Gastrocnemius medialis (tissue), 4 donors: ENCODE data around the gene HSBP1L1. TPM values are rescaled to one million over a fixed set of nuclear protein-coding genes. Genes with fewer than 3 reads are reported as not detected.

Experiments
- ATAC-seq, 2 donors: fragments of 150-250 bp; one replicate each; pipeline ENCODE4 v1.9.1; 2016
- DNase-seq, 2 donors: peaks; one replicate each; pipeline ENCODE4 v3.0.0-alpha.2; 2019
- H3K27ac ChIP-seq, 4 donors: fragments of 200-600 bp; sonication (generic); 1 replicate in 1 of 4; 2 replicates in 3 of 4; pipeline ENCODE4 v1.5.1; 2016 to 2018; ENCODE audit warnings: mild to moderate bottlenecking in 2 of 4, moderate library complexity in 1 of 4
- H3K27me3 ChIP-seq, 3 donors: fragments of 200-600 bp; sonication (generic) in 2 of 3; 1 replicate in 1 of 3; 2 replicates in 2 of 3; pipeline versions ENCODE4 v1.5.1 to v1.6.0; 2016 to 2019; ENCODE audit warnings: mild to moderate bottlenecking in 1 of 3, moderate library complexity in 1 of 3
- H3K36me3 ChIP-seq, 2 donors: fragments of 200-600 bp; sonication (generic) in 1 of 2; one replicate each; pipeline ENCODE4 v1.5.1; 2017 to 2018
- H3K4me1 ChIP-seq, 2 donors: fragments of 200-600 bp; sonication (generic) in 1 of 2; one replicate each; pipeline ENCODE4 v1.5.1; 2016 to 2017; ENCODE audit warnings: mild to moderate bottlenecking in 2 of 2
- H3K4me3 ChIP-seq, 4 donors: fragments of 200-600 bp; sonication (generic) in 3 of 4; 1 replicate in 1 of 4; 2 replicates in 3 of 4; pipeline ENCODE4 v1.5.1; 2016 to 2019; ENCODE audit warnings: mild to moderate bottlenecking in 2 of 4
- H3K9me3 ChIP-seq, 3 donors: fragments of 200-600 bp; sonication (generic) in 2 of 3; 1 replicate in 1 of 3; 2 replicates in 2 of 3; pipeline ENCODE4 v1.5.1; 2016 to 2019
- CTCF ChIP-seq, 5 experiments: fragments of 450-650 bp in 3 of 5; fragments of 200-600 bp in 2 of 5; sonication (generic) in 2 of 5; IDR thresholded peaks in 4 of 5; conservative IDR thresholded peaks in 1 of 5; 1 replicate in 4 of 5; 2 replicates in 1 of 5; pipeline ENCODE4 v1.5.1; 2016 to 2019; ENCODE audit warnings: antibody characterized with exemption in 5 of 5, mild to moderate bottlenecking in 3 of 5, moderate library complexity in 3 of 5
- POLR2A ChIP-seq, 2 donors: fragments of 450-650 bp; IDR thresholded peaks; one replicate each; pipeline ENCODE4 v1.6.1; 2017; ENCODE audit warnings: antibody characterized with exemption in 2 of 2, mild to moderate bottlenecking in 2 of 2, moderate library complexity in 2 of 2
- in situ Hi-C, 4 donors: fragments of 200-750 bp; cut with MboI; loops; one replicate each; pipeline versions ENCODE4 v1.15.0 to v1.8.0; 2017; ENCODE audit warnings: low sequenced_read_pairs in 4 of 4
- intact Hi-C: fragments of 100-400 bp; cut with DNase I; formaldehyde crosslinking; loops from one replicate; pipeline ENCODE4 v1.15.1; 2023; ENCODE audit warnings: low total_unique reads
- total RNA-seq, 4 donors: library from RNA; depleted of rRNA; stranded (reverse); fragments of >200 nt; gene quantifications; one replicate each; pipeline versions ENCODE4 v1.1.0 to v1.2.3, GENCODE V29; 2016

HSBP1L1 gene
- total RNA-seq, 4 donors from 2014 or later: 0.94 to 13.4 (median 6.9) TPM

DNA sequence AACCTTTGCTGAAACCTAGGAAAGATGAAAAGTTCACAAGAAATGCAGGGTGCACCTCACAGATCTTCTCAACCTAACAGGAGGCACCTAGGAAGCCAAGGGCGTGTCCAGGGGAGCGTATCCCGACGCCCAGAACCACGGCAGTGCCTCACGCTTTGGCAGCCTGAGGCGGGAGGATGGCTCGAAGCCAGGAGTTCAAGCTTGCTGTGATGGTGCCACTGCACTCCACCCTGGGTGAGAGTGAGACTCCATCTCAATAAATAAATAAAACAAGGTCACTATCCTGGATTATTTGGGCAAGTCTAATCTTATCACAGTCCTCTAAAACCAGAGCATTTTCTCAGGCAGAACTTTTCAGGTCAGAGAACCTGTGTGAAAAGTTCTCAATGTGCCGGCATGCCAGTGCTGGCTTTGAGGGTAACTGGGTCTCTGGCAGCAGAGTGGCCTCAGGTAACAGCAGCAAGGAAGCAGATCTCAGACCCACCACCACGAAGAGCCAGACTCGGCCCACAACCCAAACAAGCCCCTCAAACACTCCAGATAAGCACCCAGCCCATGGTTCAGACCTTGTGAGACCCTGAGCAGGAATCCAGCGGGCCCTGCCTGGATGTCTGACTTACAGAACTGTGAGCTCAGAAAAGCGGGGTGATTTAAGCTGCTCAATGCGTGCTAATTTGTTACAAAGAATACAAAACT, 11.7 kb downstream of the HSBP1L1 start:
- intact Hi-C loops (no loop called here), in situ Hi-C loops (no loop called here)
- DNase-seq: no peak
- Histone ChIP-seq H3K27me3 (no peaks in the 10 kb centered on the region), H3K27ac (no peak overlapping the region), H3K36me3 (peaks cover 0 to 29% of the 10 kb centered on the region in 2 donors), H3K4me1 (peaks cover 5 to 10% of the 10 kb centered on the region in 2 donors), H3K9me3 (no peaks in the 10 kb centered on the region), H3K4me3 (no peak overlapping the region)
- no peak for ATAC-seq
- TF ChIP-seq POLR2A (IDR thresholded peaks at IDR 0.05) (no peak), CTCF (IDR thresholded peaks at IDR 0.05 in 4 of 5, conservative IDR thresholded peaks at IDR 0.05 in 1 of 5) (no peak)

GRCh38 chr18:79979843-79980242, 15.4 kb downstream of the HSBP1L1 start:
- no peak for DNase-seq
- no peak overlapping the region for H3K27ac ChIP-seq
- TF ChIP-seq CTCF (IDR thresholded peaks at IDR 0.05 in 4 of 5, conservative IDR thresholded peaks at IDR 0.05 in 1 of 5) (no peak), POLR2A (IDR thresholded peaks at IDR 0.05) (no peak)
- ATAC-seq: no peak
- H3K36me3 ChIP-seq: peaks cover 0 to 7% of the 10 kb centered on the region in 2 donors
- intact Hi-C loops (no loop called here), in situ Hi-C loops (loop anchor here in 1 of 4 donors (10.0 kb wide), 1 partner anchor 55 kb away; the partner anchor contains the start of gene RBFA)
- no peak overlapping the region for H3K4me3 ChIP-seq
- peaks cover 10 to 17% of the 10 kb centered on the region in 2 donors for H3K4me1 ChIP-seq
- no peaks in the 10 kb centered on the region for H3K27me3 ChIP-seq
- H3K9me3 ChIP-seq: no peaks in the 10 kb centered on the region

DNA sequence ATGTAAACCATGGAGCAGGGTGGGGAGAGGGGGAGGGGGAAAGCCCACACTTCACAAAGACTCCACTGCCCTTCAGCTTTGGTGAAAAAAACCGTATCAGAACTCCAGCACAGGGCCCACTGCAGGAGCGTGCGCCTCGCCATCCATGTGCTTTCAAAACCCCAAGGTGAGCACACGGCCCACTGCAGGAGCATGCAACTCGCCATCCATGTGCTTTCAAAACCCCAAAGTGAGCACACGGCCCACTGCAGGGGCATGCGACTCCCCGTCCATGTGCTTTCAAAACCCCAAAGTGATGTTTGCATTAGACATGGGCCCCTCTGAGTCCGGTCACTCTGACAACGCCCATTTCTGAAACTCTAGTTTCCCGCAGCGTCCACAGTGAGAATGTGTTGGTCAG, 16.1 kb downstream of the HSBP1L1 start:
- Histone ChIP-seq H3K4me1 (peaks cover 10 to 17% of the 10 kb centered on the region in 2 donors), H3K27me3 (no peaks in the 10 kb centered on the region), H3K27ac (no peak overlapping the region), H3K4me3 (no peak overlapping the region), H3K36me3 (peaks cover 0 to 3% of the 10 kb centered on the region in 2 donors), H3K9me3 (no peaks in the 10 kb centered on the region)
- in situ Hi-C loops (loop anchor here in 1 of 4 donors (10.0 kb wide), 1 partner anchor 54 kb away; the partner anchor contains the start of gene RBFA), intact Hi-C loops (no loop called here)
- ATAC-seq (no peak), DNase-seq (no peak)
- TF ChIP-seq POLR2A (IDR thresholded peaks at IDR 0.05) (no peak), CTCF (IDR thresholded peaks at IDR 0.05 in 4 of 5, conservative IDR thresholded peaks at IDR 0.05 in 1 of 5) (no peak)

DNA sequence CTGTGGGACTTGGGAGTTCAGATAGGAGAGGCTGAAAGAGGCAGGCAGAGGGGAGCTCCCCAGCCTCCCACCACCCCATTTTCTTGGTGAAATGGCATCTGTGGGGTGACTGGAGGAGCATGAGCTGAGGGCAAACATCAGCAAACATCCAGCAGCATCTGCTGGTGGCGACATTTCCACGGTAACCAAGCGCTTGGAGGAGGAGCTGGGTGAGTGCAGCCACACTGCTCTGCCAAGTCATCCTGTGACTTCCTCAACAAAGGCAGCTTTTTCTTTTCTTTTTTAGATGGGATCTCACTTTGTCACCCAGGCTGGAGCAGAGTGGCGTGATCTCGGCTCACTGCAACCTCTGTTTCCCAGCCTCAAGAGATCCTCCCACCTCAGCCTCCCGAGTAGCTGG, 18.3 kb downstream of the HSBP1L1 start:
- peaks cover 23 to 30% of the 10 kb centered on the region in 2 donors for H3K4me1 ChIP-seq
- TF ChIP-seq POLR2A (IDR thresholded peaks at IDR 0.05) (no peak), CTCF (IDR thresholded peaks at IDR 0.05 in 4 of 5, conservative IDR thresholded peaks at IDR 0.05 in 1 of 5) (no peak)

More for the DNA sequence above, 18.3 kb downstream of the HSBP1L1 start:
- Histone ChIP-seq H3K36me3 (no peaks in the 10 kb centered on the region), H3K27me3 (no peaks in the 10 kb centered on the region), H3K27ac (no peak overlapping the region), H3K4me3 (no peak overlapping the region), H3K9me3 (no peaks in the 10 kb centered on the region)
- DNase-seq: no peak
- intact Hi-C loops (no loop called here), in situ Hi-C loops (loop anchor here in 1 of 4 donors (10.0 kb wide), 1 partner anchor 52 kb away; the partner anchor contains the start of gene RBFA)
- no peak for ATAC-seq
